ENCODE data around the gene SCP2D1. TPM values are rescaled to one million over a fixed set of nuclear protein-coding genes. Genes with fewer than 3 reads are reported as not detected.
"Not testable (repeated sequence)": the region's sequence is repeated elsewhere in the genome, so short reads cannot be mapped to it uniquely, and the experiment has no call there.

The SCP2D1 gene
- not detected for polyA plus RNA-seq

- peaks cover 0 to 5% (median 2%) of the 10 kb centered on the region in 3 donors for H3K27me3 Mint-ChIP-seq (ENCODE audit: low read depth in 3 of 3)
- no peaks in the 10 kb centered on the region for H3K4me1 Mint-ChIP-seq
- H3K4me3 Mint-ChIP-seq = no peak within 1 kb of the TSS
- DNase-seq = no peak
- H3K36me3 Mint-ChIP-seq = no peaks in the 10 kb centered on the region
- H3K9me3 Mint-ChIP-seq = no peaks in the 10 kb centered on the region
- no peak within 1 kb of the TSS for H3K27ac Mint-ChIP-seq
Observed at GRCh38 chr20:18813483-18813882, at the start of gene SCP2D1. TSS of gene SCP2D1 (plus strand) at chr20:18813783. CDS start at chr20:18813816, 33 bp downstream.

DNA sequence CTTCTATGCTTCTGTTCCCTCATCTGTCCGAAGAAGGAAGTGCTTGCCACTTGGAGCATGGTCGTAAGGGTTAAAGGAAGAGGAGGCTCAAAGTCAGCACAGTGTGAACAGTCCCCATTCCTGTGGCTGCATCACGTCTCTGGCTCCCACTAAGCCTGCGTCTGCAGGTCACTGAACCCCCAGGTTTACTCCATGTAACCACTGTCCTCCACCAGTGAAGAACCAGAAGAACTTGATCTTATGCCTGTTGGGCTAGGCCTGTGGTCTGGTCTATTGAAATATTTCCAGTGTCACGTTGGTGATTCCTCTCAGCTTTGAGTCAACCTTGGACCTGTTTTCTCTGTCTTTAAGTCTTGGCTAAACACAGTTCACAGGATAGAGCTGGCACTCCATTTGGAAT lies 45.9 kb upstream of the SCP2D1 start:
- Mint-ChIP-seq H3K36me3 (peaks cover 5 to 16% (median 11%) of the 10 kb centered on the region in 3 donors), H3K27ac (peak overlapping the region in 2 of 6 donors; percentile 3 to 66), H3K9me3 (no peaks in the 10 kb centered on the region), H3K27me3 (ENCODE audit: low read depth in 3 of 3) (peaks cover 0 to 11% (median 0%) of the 10 kb centered on the region in 3 donors), H3K4me3 (no peak overlapping the region), H3K4me1 (peaks cover 0 to 4% of the 10 kb centered on the region in 2 donors)
- no peak for DNase-seq

DNA sequence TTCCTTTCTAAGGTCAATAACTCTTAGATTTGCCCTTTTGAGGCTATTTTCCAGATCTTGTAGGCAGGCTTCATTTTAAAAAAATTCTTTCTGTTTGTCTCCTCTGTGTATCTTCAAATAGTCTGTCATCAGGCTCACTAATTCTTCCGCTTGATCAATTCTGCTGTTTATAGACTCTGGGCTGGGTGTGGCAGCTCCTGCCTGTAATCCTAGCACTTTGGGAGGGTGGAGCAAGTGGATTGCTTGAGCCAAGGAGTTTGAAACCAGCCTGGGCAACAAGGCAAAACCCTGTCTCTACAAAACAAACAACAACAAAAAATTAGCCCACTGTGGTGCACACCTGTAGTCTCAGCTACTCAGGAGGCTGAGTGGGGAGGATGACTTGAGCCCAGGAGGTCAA lies 40.0 kb upstream of the SCP2D1 start:
- Mint-ChIP-seq H3K36me3 (no peaks in the 10 kb centered on the region), H3K9me3 (no peaks in the 10 kb centered on the region), H3K4me1 (no peaks in the 10 kb centered on the region), H3K27me3 (ENCODE audit: low read depth in 3 of 3) (peaks cover 0 to 11% (median 4%) of the 10 kb centered on the region in 3 donors), H3K4me3 (no peak overlapping the region), H3K27ac (no peak overlapping the region)
- DNase-seq = no peak

- Mint-ChIP-seq H3K9me3 (no peaks in the 10 kb centered on the region), H3K4me1 (no peaks in the 10 kb centered on the region), H3K27ac (no peak overlapping the region), H3K27me3 (ENCODE audit: low read depth in 3 of 3) (peaks cover 0 to 11% (median 6%) of the 10 kb centered on the region in 3 donors), H3K4me3 (no peak overlapping the region), H3K36me3 (no peaks in the 10 kb centered on the region)
- no peak for DNase-seq
Observed at GRCh38 chr20:18774207-18774606, 39.4 kb upstream of the SCP2D1 start.

DNA sequence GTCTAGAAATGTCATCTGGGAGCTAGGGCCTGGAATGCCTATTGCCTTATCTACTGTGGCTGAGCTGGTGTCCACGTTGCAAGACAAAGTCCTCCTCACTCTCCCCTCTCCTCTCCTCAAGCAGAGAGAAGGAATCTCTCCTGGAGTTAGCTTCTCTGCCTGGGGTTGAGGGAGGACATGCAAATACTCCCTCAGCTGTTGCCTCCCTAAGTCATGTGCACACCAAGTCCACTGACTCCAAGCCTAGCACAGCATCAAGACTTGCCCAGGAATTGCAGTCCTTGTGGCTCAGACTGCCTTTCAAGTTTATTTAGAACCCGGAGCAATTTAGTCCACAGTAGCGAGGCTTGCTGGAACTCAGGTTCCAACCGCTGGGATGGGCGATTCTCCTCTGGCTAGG lies 38.0 kb upstream of the SCP2D1 start:
- Mint-ChIP-seq H3K9me3 (no peaks in the 10 kb centered on the region), H3K4me3 (no peak overlapping the region), H3K27ac (no peak overlapping the region)

GRCh38 chr20:18778690-18779392 lies 34.7 kb upstream of the SCP2D1 start:
- DNase-seq = no peak
- Mint-ChIP-seq H3K27ac (no peak overlapping the region), H3K9me3 (no peaks in the 10 kb centered on the region), H3K27me3 (ENCODE audit: low read depth in 3 of 3) (peaks cover 0 to 8% (median 0%) of the 10 kb centered on the region in 3 donors), H3K4me1 (no peaks in the 10 kb centered on the region), H3K4me3 (no peak overlapping the region), H3K36me3 (peaks cover 0 to 3% (median 0%) of the 10 kb centered on the region in 3 donors)

More for the DNA sequence above, 38.0 kb upstream of the SCP2D1 start:
- peaks cover 0 to 10% (median 6%) of the 10 kb centered on the region in 3 donors for H3K27me3 Mint-ChIP-seq (ENCODE audit: low read depth in 3 of 3)
- H3K36me3 Mint-ChIP-seq = no peaks in the 10 kb centered on the region
- no peaks in the 10 kb centered on the region for H3K4me1 Mint-ChIP-seq
- no peak for DNase-seq

DNA sequence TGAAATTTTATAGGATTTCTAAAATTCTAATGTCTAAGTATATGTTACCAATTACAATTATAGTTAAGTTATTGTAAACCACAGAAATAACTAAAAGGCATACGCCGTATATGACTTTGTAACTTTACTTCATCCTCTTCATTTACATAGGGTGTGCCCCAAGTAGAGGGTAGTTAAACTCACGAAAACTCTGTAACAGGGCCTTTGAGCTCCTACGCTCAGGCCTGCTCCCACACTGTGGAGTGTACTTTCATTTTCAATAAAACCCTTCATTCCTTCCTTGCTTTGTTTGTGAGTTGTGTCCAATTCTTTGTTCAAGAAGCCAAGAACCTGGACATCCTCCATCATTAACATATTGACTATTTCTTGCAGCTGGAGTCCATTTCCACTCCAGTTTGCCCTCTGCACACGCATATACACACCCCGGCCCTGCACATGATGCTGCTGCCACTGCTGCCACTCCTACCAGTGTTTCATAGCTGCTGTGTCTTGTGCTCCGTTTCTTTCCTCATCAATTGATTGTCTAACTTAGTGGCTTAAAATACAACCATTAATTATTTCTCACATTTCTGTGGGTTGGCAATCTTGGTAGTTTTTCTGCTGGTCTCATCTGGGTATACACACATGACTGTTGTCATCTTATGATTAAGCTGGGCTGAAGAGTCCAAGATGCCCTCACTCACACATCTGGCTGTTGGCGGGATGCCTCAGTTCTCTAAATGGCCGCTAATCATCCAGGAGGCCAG lies 33.0 kb upstream of the SCP2D1 start:
- Mint-ChIP-seq H3K27ac (no peak overlapping the region), H3K4me3 (no peak overlapping the region), H3K9me3 (no peaks in the 10 kb centered on the region), H3K4me1 (no peaks in the 10 kb centered on the region), H3K36me3 (peaks cover 0 to 3% (median 0%) of the 10 kb centered on the region in 3 donors), H3K27me3 (ENCODE audit: low read depth in 3 of 3) (peaks cover 0 to 11% (median 3%) of the 10 kb centered on the region in 3 donors)
- no peak for DNase-seq

- no peaks in the 10 kb centered on the region for H3K9me3 Mint-ChIP-seq
- no peak overlapping the region for H3K4me3 Mint-ChIP-seq
- H3K27me3 Mint-ChIP-seq (ENCODE audit: low read depth in 3 of 3) = peaks cover 0 to 11% (median 4%) of the 10 kb centered on the region in 3 donors
- no peaks in the 10 kb centered on the region for H3K4me1 Mint-ChIP-seq
- H3K27ac Mint-ChIP-seq = no peak overlapping the region
- DNase-seq = no peak
- peaks cover 0 to 3% (median 0%) of the 10 kb centered on the region in 3 donors for H3K36me3 Mint-ChIP-seq
Observed at GRCh38 chr20:18781509-18781908, 32.1 kb upstream of the SCP2D1 start.

DNA sequence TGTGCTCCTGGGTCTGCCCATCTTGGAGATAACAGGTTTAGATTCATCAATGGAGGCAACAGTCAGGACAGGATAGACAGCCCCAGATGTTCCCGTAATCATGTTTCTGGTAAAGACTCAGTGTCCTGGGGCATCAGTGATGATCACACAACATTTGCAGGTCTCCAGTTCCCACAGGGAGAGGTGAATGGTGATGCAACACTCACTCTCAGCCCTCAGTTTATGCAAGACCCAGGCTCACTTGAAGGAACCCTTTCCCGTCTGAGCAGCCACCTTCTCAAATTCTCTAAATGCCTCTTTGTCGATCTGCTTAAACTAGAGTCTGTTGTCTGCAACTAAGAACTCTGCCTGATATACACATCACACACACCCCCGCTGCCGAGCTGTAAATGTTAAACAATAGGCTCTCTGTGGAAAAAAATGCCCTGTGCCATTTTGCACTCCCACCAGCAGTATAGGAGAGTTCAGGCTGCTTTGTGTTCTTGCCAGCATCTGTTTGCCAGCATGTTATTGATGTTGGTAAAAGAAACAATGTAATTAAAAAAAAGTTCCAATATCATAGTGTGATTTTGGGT lies 30.1 kb upstream of the SCP2D1 start:
- Mint-ChIP-seq H3K4me3 (no peak overlapping the region), H3K36me3 (peaks cover 0 to 9% (median 0%) of the 10 kb centered on the region in 3 donors), H3K9me3 (no peaks in the 10 kb centered on the region), H3K27me3 (ENCODE audit: low read depth in 3 of 3) (peaks cover 0 to 17% (median 8%) of the 10 kb centered on the region in 3 donors), H3K4me1 (no peaks in the 10 kb centered on the region), H3K27ac (no peak overlapping the region)
- no peak for DNase-seq

DNA sequence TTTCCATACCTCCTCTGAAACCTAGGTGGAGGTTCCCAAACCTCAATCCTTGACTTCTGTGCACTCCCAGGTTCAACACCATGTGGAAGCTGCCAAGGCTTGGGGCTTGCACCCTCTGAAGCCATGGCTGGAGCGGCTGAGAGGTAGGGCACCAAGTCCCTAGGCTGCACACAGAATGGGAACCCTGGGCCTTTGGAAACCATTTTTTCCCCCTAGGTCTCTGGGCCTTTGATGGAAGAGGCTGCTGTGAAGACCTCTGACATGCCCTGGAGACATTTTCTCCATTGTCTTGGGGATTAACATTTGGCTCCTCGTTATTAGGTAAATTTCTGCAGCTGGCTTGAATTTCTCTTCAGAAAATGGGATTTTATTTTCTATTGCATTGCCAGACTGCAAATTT lies 26.5 kb upstream of the SCP2D1 start:
- not testable (repeated sequence) for H3K36me3 Mint-ChIP-seq; H3K9me3 Mint-ChIP-seq; H3K4me3 Mint-ChIP-seq; H3K27ac Mint-ChIP-seq; H3K4me1 Mint-ChIP-seq; H3K27me3 Mint-ChIP-seq (ENCODE audit: low read depth in 3 of 3); DNase-seq

- H3K36me3 Mint-ChIP-seq = peaks cover 0 to 5% (median 4%) of the 10 kb centered on the region in 3 donors
- H3K4me1 Mint-ChIP-seq = no peaks in the 10 kb centered on the region
- H3K27me3 Mint-ChIP-seq (ENCODE audit: low read depth in 3 of 3) = peaks cover 3 to 9% (median 9%) of the 10 kb centered on the region in 3 donors
- no peak for DNase-seq
- no peak overlapping the region for H3K27ac Mint-ChIP-seq
- H3K9me3 Mint-ChIP-seq = peaks cover 0 to 2% (median 0%) of the 10 kb centered on the region in 6 donors
- no peak overlapping the region for H3K4me3 Mint-ChIP-seq
Observed at GRCh38 chr20:18788021-18788420, 25.6 kb upstream of the SCP2D1 start.

- no peak for DNase-seq
- peaks cover 3 to 10% (median 10%) of the 10 kb centered on the region in 3 donors for H3K27me3 Mint-ChIP-seq (ENCODE audit: low read depth in 3 of 3)
- H3K9me3 Mint-ChIP-seq = peaks cover 0 to 2% (median 0%) of the 10 kb centered on the region in 6 donors
- peaks cover 18 to 21% of the 10 kb centered on the region in 2 donors for H3K4me1 Mint-ChIP-seq
- H3K4me3 Mint-ChIP-seq = no peak overlapping the region
- no peak overlapping the region for H3K27ac Mint-ChIP-seq
- H3K36me3 Mint-ChIP-seq = peaks cover 0 to 6% (median 4%) of the 10 kb centered on the region in 3 donors
Observed at GRCh38 chr20:18790787-18791186, 22.8 kb upstream of the SCP2D1 start.

GRCh38 chr20:18793625-18794427 lies 19.8 kb upstream of the SCP2D1 start:
- Mint-ChIP-seq H3K9me3 (peaks cover 0 to 2% (median 0%) of the 10 kb centered on the region in 6 donors), H3K27ac (peak overlapping the region; percentile 98 to 100 (median 100)), H3K4me1 (peaks cover 18 to 21% of the 10 kb centered on the region in 2 donors), H3K27me3 (ENCODE audit: low read depth in 3 of 3) (peaks cover 3 to 5% (median 4%) of the 10 kb centered on the region in 3 donors), H3K4me3 (peak overlapping the region; percentile 96 to 98 (median 97)), H3K36me3 (peaks cover 0 to 7% (median 7%) of the 10 kb centered on the region in 3 donors)
- peak; percentile 82 to 86 (median 85) for DNase-seq

Data from immature natural killer cell (primary cell).